ENCODE measurements around the gene PTPRN2.

The PTPRN2 gene

DNA sequence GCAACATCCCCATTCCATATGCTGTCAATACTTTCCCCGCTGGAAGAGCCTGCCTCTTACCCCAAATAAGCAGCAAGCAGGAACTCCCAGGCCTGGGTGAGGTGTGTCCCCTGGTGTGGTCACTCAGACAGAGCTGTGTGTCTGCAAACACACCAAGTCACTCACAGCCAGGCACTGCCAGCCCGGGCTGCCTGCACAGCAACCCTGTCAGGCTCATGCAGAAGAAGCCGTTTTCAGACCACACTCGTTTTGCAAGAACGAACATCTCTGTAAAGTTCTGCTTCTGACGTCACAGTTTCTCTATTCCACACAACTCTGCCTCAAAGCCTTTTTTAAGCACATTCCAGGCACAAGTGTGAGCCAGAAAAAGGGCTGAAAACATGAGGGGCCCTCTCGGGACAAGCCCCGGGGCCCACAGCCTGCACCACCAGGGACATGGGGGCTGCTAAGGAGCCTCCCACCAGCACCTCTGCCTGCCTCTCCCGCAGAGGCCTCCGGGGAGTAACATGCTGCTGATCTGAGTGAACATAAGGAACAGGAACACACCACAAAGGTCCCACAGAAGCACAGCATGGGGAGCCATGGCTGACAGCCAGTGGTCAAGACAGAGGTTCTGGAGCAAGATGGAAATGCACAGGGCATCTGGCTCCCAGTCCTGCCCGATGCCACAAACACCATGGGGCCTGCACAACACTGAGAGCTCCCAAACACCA lies 11.4 kb downstream of the PTPRN2 start:
- DNase-seq, result no peak

DNA sequence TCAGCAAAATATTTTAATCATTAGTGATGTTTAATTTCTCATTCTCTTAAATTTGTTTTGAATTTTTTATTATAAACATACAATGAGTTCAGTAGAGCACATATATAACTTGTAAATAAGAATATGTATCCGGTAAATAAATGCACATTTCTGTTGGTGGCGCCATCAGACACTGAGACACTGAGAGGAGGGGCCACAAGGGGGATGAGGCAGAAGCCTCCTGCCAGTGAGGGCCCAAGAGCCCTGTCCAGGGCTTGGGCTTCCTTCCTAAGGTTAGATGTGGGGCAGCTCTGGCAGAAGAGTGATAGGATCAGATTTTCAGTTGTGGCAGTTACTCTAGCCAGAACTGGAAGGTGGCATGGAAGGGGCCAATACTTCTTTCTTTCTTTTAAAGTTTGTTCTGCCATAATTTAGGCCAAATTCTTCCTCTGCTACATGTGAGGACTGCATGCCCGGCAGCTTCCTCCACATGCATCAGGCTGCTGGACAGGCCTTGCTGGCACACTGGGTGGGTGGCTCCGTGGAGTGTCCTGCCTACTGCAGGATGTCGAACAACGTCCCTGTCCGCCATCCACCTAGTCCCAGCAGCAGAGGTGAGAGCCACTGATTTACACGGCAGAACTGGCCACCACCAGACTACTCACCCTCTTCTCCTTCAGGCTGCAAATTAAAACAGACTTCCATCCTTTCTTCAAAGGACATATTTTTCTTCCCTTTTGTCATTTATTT lies 13.2 kb downstream of the PTPRN2 start:
- DNase-seq, result no peak

DNA sequence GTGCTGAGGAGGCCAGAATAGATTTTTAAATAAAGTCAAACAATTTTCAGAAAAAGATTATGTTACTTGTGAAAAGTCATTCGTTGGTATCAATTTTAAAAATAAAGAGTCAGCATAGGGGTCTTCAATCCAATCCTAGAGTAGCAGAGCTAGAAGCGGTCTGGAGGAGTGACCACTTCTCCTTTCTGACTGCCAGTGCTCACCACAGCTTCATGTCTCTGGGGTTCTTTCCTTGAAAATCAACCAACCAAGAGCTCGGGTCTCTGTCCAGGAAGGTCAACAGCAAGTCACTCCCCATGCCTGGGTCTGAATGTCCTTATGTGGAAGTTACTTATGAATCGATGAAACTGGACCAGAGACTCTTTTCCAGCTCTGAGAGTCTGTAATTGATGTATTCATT lies 14.3 kb downstream of the PTPRN2 start:
- no peak for DNase-seq

DNA sequence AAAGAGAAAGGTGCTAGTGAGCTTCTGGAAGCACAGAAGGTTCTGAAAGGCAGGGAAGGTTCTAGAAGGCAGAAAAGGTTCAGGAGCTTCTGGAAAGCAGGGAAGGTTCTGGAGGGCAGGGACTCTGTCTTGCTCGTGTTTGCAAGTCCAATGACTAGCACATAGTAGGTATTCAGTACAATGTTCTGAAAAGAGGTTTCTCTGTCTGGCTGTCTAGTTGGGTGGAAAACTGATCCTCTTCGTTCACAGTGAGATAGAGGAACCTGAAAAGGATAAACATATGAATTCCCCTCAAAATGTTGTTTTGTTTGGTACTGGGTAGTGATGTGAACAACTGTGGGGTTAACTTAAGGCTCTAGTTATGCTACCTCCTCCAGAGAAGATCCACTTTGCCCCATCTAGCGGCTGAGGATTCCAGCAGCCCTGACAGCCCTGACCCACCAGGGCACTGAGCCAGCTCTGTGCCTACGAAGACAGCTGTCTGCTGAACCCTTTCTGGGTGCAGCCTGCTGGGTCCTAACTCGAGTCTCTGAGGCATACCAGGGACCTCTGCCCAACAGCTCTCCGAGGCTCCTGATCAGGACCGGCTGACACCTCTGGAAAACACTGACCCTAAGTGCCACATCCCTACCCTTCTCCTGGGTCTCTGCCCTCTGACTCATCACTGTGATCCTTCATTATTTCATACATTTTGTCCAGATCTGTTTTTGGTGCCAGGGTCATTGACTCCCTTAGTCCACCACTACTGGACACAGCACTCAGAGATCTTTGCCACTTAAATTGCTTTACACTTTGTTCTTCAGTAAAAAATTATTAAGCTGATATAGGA lies 15.4 kb downstream of the PTPRN2 start:
- DNase-seq, result no peak

DNA sequence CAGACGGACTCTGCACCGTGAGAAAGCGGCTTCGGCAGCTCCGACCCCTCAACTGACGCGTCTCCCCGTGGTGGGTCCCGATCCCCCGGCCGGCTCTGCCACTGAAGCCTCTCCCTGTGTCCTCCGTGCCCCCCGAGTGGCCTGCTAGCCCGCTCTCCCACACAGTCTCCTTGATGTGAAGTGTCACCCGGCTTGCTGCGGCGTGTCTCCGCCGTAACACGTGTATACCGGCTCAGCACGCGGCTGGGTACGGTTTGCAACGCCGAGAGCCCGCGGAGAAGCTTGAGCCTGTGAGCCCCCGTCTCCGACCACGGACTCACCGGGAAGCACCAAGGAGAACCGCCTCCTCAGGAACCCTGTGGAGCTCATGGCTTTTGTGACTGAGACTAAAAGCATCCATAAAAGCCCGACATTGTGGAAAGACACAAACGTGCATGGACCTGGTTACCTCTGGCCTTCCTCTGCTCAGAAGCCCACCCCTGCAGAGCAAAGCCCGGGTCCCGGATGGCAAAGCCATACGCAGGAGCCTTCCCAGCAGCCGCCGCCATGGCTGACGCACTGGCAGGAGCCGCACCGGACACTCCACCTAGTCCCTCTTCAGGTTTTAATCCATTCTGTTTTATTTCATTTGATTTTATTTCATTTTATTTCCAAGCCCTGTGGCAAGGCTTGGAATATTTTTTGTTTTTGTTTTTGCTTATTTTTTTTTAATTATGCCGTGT lies 17.0 kb downstream of the PTPRN2 start:
- DNase-seq, result no peak

DNA sequence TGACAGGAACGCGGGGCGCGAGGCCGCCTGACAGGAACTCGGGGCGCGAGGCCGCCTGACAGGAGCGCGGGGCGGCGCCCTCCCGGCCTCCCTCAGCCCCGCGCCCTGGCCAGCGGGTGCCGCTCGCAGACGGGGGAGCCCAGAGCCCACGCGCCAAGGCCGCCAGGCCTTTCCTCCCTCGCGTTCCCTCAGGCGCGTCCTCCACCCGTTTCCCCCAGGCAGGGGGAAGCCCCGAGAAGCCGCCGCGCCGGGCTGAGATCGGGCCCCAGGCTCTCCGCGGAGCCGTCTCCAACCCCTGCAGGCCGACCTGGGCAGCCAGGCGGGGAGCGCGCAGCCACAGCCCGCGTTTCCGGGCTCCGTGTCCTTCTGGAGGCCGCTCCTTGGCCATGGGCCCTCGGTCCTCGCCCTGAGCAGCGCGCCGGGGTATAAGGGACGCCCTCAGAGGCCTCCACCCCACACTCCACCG lies 17.7 kb downstream of the PTPRN2 start:
- DNase-seq, result no peak

DNA sequence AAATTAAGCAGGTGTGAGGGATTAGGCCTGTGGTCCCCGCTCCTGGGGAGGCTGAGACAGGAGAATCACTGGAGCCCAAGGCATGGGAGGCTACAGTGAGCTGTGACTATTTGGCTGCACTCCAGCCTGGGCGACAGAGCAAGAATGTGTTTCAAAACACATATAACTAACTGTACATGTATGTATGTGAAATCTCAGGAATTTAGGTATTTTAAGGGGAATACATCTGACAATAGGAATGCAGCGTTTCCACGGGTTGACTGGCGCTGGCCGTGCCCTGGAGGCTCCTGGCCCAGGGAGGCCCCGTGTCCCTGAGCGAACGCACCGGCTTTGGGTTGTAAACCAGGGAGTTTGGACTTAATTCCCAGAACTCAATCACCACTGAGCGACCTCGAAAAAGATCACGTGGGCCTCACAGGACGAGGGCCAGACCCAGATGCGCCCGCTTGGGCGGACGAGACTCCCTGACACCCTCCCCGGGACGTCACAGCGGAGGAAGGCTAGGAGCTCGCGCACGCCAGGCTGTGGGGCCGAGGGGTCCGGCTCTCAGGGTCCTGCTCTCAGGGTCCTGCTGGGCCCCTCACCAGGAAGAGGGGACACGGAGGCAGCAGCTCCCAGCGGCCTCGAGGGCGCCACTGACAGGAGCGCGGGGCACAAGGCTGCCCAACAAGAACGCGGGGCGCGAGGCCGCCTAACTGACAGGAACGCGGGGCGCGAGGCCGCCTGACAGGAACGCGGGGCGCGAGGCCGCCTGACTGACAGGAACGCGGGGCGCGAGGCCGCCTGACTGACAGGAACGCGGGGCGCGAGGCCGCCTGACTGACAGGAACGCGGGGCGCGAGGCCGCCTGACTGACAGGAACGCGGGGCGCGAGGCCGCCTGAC lies 18.4 kb downstream of the PTPRN2 start:
- no peak for DNase-seq

DNA sequence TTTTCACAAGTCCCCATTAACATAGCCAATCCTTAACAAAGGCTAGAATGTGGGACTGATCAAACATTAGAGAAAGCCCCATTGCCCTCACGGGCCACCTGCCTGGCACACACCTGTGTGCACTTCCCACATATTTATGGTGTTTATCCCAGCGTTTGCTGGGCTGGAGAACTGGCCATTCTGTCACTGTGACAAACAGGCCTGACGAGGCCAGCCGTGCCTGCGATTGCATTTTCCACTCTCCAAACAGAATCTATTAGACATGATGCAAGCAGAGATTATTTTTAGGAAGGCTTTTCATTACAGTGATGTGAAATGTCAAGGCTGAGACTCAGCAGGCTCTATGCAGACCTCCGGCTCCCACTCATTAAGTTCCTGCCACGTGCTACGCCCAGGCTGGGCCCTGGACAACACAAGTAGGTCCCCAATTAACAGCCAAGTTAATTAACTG lies 20.4 kb downstream of the PTPRN2 start:
- DNase-seq, result no peak

DNA sequence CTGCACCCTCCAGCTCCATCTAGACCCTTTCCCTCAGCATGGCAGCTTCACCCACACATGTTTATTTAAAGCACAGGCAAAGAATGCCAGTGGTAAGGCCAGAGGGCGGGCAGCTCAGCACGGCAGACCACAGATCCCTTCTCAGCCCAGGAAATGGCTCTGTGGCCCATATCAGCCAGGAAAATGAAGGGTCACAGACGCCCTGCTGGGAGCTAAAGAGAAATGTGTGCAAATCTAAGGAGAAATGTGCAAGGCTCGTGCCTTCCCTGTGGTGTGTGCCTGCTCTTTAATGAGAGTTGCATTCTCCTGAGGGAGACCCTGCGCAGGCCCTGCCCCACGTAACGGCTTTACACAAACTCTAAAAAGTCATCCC lies 23.0 kb downstream of the PTPRN2 start:
- no peak for DNase-seq

DNA sequence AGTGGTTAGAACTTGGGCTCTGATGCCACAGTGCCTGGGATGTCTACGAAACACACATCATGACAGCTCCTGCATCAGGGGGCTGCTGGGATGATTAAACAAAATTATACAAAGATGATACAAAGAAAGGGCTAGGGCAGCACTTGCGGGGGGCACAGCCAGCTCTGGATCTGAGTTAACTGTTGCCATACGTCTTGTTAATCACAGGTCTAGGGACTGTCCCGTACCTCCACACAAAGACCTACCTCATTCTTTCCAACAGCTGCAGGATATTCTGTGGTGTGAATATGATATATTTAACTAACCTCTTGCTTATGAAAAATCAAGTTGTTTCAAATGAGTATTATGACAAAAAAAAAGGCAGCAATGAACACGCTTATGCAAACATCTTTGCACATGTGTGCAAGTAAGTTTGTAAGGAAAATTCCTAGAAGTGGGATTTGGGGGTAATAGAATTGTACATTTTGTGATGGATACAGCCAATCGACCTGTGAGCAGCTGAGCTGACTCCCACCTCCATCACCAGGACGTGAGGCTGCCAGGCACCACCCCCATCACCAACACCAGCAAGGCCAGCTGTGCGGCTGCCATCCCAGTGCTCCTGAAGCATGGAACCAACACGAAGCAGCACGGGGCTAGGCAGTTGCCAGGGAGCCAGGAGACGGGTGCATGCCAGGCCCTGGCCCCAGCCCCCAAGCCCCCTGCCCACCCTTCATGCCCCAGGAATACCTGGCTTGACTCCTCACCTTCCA lies 23.5 kb downstream of the PTPRN2 start:
- no peak for DNase-seq

DNA sequence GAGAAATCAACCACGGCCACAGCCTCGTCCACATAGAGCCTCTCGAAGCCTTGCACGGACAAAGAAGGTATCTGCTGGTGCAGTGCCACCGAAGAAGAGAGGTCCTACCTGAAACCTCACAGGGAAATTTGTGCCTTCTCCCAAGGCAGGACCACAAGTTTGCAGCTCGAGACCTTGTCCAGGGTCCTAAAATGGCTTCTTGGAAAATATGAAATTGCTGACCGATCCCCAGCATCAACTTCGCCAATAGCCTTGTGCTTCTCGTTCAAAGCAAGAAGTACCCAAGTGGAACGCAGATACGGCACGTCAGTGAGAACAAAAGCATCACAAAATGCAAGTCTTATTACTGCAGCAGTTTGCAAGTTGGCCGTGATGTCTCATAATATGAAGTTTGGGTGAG lies 24.6 kb downstream of the PTPRN2 start:
- DNase-seq, result no peak

DNA sequence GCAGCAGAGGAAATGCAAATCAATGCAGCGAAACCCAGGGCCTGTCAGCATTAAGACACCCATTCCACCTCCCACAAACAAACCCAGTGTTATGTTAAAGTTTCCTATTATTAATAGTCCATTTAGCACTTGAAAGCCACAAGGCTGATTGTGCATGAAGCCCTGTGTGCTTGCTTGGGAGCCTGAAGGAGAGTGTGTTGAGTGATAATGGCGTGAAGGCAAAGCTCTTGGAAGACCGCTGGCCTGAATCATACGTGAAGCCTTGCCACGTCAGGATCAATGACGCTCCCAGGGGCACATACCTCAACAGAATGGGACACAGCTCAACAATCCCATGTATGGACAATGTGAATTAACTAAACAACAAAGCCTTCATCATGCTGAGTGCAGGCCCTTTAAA lies 25.1 kb downstream of the PTPRN2 start:
- no peak for DNase-seq

DNA sequence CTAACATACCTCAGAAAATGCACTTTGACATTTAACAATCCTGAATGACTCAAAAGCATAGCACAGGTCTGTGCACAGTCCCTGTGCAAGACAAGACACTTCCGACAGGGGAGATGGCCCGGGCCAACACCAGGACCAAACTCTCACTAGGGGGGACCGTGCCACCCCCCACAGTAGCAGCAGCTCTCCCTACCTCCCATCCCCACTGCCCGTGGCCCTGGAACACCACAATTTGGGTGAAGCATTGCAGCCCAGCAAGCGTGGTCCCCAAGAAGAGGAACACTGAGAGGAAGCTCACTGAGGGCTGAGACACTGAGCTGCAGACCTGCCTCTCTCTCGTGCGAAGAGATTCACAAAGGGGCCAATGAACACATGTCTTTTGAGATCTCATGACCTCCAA lies 26.0 kb downstream of the PTPRN2 start:
- DNase-seq, result no peak

DNA sequence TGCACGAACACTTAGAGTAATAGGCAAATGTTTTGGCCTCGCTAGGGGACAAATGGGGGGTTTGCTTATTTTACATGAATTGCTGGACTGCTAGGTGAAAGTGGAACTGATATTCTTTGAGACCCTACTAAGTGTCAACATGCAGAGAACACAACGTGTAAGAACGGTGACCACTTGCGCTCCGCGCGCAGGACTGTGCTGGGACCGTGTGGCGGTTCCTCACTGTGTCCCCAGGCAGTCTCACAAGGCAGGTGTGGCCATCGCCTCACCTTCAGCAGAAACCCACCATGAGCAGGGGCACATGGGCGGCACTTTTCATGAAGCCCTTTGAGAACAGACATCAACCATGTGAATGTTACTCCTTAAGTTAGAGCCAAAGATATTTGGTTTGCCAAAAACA lies 27.2 kb downstream of the PTPRN2 start:
- no peak for DNase-seq

DNA sequence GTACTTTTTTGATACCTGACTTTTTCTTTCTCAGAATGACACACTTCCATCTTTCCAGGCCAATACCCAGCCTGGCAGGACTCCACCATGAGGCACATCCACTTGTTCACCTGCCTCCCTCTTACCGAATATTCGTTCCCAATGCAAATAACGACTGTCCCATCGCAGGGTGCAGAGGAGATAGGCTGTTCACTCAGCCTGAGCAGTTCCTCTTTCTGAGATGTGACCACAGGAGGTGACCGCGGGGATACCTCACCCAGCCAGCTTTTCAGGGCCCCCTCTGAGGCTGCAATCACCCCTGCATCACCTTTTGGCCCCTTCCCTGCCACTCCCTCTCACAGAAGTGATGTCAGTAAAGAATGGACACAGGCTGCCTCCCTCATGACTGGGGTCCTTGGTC lies 28.3 kb downstream of the PTPRN2 start:
- no peak for DNase-seq

DNA sequence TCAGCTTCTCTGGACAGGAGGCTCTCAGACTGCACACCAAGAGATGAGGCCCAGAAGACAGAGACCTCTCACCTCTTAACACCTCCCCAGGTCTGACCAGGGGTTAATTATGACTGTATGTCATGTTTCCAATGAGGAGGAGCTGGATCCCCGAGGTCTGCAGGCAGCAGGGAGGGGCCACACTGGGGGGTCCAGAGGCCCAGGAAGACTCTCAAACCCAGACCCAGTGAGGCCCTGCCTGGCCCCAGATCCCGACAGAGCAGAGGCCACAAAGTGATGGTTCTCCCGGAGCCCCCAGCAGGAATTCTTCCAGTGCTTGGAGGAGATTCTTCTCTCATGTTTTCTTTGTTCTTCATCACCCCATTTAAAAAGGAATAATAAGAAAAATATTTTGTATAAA lies 28.8 kb downstream of the PTPRN2 start:
- DNase-seq, result no peak

DNA sequence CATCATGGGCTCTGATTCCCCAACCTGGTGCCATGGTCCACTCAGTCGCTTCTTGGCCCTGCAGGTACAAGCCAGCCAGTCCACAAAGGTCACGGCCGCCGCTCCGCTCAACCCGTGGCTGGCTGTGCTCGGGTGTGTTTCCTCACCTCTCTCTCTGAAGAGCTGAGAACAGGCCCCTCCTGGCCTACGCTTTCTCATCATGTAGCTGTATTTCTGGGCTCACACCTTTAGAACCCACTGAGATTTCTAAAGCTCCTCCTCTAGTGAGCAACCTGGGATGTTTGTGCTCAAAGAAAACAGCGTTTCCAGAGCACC lies 30.2 kb downstream of the PTPRN2 start:
- no peak for DNase-seq

DNA sequence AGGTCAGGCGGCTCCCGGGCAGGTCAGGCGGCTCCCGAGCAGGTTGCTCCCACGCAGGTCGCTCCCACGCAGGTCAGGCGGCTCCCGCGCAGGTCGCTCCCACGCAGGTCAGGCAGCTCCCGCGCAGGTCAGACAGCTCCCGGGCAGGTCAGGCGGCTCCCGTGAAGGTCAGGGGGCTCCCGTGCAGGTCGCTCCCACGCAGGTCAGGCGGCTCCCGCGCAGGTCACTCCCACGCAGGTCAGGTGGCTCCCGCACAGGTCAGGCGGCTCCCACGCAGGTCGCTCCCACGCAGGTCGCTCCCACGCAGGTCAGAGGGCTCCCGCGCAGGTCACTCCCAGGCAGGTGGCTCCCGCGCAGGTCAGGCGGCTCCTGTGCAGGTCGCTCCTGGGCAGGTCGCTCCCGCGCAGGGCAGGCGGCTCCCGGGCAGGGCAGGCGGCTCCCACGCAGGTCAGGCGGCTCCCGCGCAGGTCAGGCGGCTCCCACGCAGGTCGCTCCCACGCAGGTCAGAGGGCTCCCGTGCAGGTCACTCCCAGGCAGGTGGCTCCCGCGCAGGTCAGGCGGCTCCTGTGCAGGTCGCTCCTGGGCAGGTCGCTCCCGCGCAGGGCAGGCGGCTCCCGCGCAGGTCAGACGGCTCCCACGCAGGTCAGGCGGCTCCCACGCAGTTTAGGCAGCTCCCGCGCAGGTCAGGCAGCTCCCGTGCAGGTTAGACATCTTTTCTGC lies 30.7 kb downstream of the PTPRN2 start:
- DNase-seq, result no peak

DNA sequence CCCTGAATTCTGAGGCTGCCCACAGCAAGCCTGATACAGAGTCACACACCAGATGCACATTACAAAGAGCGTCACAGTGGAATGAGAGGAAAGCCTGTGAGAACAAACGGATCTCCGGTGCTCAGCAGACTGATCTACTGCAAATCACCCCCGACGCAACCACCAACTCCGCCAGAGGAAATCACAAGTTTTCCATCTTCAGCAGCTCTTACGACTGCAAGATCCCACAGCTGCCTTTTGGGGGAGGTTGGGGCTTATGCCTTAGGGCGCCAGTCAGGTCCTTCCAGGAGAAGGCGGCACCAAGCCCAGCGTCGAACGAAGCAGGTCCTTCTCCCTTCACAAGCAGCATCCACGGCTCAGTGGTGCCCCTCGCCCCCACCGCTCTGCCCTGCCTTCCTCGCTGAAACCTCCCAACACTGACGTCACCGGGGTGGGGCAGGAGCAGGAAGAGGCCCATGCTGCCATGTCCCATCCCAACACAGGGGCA lies 32.5 kb downstream of the PTPRN2 start:
- DNase-seq, result no peak

DNA sequence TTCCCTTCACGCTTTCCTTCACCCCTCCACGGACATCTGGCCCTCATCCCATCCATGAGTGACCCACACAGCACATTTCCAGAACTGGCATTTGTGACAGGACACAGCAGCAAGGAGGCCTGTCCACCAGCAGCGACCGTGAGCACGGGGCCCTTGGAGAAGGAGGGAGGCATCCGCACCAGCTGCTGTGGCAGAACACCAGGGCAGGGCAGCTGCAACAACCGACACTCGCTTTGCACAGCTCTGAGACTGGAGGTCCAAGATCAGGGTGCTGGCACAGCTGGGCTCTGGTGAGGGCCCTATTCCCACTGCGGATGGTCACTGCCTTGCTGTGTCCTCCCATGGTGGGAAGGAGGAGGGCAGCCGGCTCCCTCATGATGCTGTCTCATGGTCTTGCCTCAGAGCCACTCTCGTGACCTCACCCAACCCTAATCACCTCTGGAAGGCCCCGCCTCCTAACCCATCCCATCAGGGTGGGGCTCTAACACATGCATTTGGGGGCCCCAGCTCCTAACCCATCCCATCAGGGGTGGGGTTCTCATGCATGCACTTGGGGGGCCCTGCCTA lies 36.7 kb downstream of the PTPRN2 start:
- DNase-seq, result no peak
